Measurements from ENCODE around the gene KCNIP3.

Gene KCNIP3

GRCh38 chr2:95274291-95275150, 22.6 kb upstream of the KCNIP3 start, which contains the start of gene PROM2:
Gene PROM2 (plus strand): TSS chr2:95274449. CDS start chr2:95274586, 137 bp downstream.
- no peak for DNase-seq (ENCODE audit: low read depth in 2 of 2)

- DNase-seq (ENCODE audit: low read depth in 2 of 2), result no peak
Measured at GRCh38 chr2:95275151-95275515, 22.0 kb upstream of the KCNIP3 start.

GRCh38 chr2:95275601-95276243, 21.4 kb upstream of the KCNIP3 start:
- DNase-seq (ENCODE audit: low read depth in 2 of 2), result no peak

GRCh38 chr2:95276244-95276887, 20.8 kb upstream of the KCNIP3 start:
- DNase-seq (ENCODE audit: low read depth in 2 of 2), result no peak

- DNase-seq (ENCODE audit: low read depth in 2 of 2), result no peak
Measured at GRCh38 chr2:95276888-95277245, 20.3 kb upstream of the KCNIP3 start.

GRCh38 chr2:95277246-95277906, 19.8 kb upstream of the KCNIP3 start:
- DNase-seq (ENCODE audit: low read depth in 2 of 2), result no peak

- DNase-seq (ENCODE audit: low read depth in 2 of 2), result no peak
Measured at GRCh38 chr2:95278051-95278471, 19.1 kb upstream of the KCNIP3 start.

GRCh38 chr2:95278637-95279225, 18.4 kb upstream of the KCNIP3 start:
- no peak for DNase-seq (ENCODE audit: low read depth in 2 of 2)

- DNase-seq (ENCODE audit: low read depth in 2 of 2), result no peak
Measured at GRCh38 chr2:95279435-95280035, 17.6 kb upstream of the KCNIP3 start.

- DNase-seq (ENCODE audit: low read depth in 2 of 2), result no peak
Measured at GRCh38 chr2:95281071-95281470, 16.1 kb upstream of the KCNIP3 start.

GRCh38 chr2:95281786-95282185, 15.4 kb upstream of the KCNIP3 start:
- DNase-seq (ENCODE audit: low read depth in 2 of 2), result no peak

- no peak for DNase-seq (ENCODE audit: low read depth in 2 of 2)
Measured at GRCh38 chr2:95282458-95282857, 14.7 kb upstream of the KCNIP3 start.

GRCh38 chr2:95283562-95283961, 13.6 kb upstream of the KCNIP3 start:
- no peak for DNase-seq (ENCODE audit: low read depth in 2 of 2)

- DNase-seq (ENCODE audit: low read depth in 2 of 2), result no peak
Measured at GRCh38 chr2:95284886-95285541, 12.1 kb upstream of the KCNIP3 start.

GRCh38 chr2:95285542-95285932, 11.6 kb upstream of the KCNIP3 start:
- no peak for DNase-seq (ENCODE audit: low read depth in 2 of 2)

GRCh38 chr2:95287336-95287735, 9.8 kb upstream of the KCNIP3 start:
- DNase-seq (ENCODE audit: low read depth in 2 of 2), result no peak

- no peak for DNase-seq (ENCODE audit: low read depth in 2 of 2)
Measured at GRCh38 chr2:95287806-95288205, 9.3 kb upstream of the KCNIP3 start.

GRCh38 chr2:95289253-95289652, 7.9 kb upstream of the KCNIP3 start:
- DNase-seq (ENCODE audit: low read depth in 2 of 2), result no peak

GRCh38 chr2:95291222-95291621, 5.9 kb upstream of the KCNIP3 start:
- no peak for DNase-seq (ENCODE audit: low read depth in 2 of 2)

GRCh38 chr2:95292623-95293260, 4.4 kb upstream of the KCNIP3 start:
- DNase-seq (ENCODE audit: low read depth in 2 of 2), result no peak

Data from stimulated activated CD8-positive, alpha-beta memory T cell treated with anti-CD3 and anti-CD28 coated beads, Interleukin-15, amount 100 ng/mL, for 48 hours (primary cell).